Activated CD4-positive, CD25-positive, alpha-beta regulatory T cell treated with anti-CD3 and anti-CD28 coated beads, Interleukin-2, amount 50 U/mL, for 72 hours (primary cell): ENCODE measurements around the gene ZNF550.
"Not testable (repeated sequence)": the region's sequence is repeated elsewhere in the genome, so short reads cannot be mapped to it uniquely, and the experiment has no call there.

Experiments
- DNase-seq: peaks from one replicate; pipeline ENCODE4 v3.0.0; 2021

The ZNF550 gene

DNA sequence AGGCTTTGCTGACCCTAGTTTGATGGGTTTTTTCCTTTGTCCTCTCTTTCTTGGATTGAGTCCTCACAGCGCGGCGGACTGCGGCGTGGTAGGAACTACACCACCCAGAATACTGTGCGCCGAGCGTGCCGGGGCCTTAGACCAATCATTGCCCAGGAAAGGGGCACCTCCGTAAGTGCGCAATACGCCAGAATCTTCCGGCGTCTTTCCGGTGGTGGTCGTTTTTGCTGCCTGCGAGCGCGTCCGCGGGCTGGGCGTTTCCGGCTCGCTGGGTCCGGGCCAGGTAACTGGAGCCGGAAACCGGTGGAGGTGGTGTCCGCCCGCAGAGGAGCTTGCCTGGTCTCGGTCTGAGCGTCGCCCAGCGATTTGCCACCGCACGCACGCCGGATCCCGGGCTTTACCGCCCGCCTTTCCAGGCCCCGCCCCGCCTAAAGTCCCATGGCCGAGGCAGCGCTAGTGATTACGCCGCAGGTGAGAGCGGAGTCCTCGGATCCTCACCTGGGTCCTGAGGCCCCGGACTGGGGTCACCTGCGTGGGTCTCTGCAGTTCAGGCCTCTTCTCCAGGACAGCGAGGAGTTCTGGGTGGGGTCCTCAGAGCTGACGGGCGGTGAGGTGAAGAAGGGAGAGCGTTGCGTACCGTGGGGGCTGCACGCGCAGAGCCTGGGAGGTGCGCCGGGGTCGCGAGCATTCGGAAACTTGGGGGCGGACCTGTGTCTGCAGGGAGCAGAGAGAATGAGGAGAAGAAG is 32.4 kb downstream of the ZNF550 start, which contains the start of gene ZNF549:
TSS of gene ZNF549 (plus strand) at position 221 of the 746 bp plus-strand sequence. CDS start at position 439, 218 bp downstream.
- DNase-seq = peak; percentile 82

DNA sequence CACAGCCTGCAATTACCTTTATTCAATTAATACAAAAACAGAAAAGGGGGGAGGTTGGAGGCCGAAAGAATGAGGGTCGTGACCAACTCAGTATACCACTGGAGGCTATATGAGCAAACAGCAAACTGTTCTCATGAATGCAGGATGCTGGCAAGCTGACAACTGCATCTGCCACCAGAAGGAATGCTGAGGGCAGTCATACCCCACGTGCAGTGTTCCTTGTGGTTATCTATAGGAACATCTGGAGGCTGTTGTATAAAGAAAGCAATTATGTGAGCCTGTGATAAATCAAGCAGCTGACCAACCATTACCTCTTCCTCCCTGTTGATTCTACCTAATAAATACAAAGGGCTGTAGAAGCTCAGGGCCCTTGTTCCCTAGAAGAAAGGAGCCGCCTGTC is 41.6 kb downstream of the ZNF550 start:
- DNase-seq = not testable (repeated sequence)

DNA sequence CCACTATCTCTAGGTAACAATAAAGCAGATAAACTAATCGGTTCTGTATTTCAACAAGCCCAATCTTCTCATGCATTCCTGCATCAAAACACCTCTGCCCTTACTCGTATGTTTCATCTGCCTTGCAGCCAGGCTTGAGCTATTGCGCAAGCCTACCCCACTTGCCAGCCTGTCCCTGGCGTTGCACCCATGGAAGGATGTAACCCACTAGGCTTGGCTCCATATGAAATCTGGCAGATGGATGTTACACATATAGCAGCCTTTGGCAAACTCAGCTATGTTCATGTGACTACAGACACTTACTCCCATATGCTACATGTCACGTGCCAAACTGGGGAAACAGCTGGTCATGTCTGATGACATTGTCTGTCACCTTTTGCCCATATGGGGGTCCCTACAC is 44.4 kb downstream of the ZNF550 start:
- no peak for DNase-seq

DNA sequence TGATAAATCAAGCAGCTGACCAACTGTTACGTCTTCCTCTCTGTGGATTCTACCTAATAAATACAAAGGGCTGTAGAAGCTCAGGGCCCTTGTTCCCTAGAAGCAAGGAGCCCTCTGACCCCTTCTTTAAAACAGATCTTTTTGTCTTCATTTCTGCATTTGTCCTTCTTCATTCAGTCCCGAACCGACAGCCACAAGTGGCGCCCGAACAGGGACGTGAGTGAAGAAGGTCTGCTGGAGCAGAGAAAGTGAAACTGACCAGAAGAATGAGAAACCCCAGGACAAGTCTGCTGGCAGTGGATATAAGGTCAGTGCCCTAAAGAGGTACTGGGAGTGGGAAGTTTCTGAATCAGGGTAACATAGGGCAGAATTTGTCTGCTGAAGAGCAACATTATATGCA is 46.8 kb downstream of the ZNF550 start:
- no peak for DNase-seq

DNA sequence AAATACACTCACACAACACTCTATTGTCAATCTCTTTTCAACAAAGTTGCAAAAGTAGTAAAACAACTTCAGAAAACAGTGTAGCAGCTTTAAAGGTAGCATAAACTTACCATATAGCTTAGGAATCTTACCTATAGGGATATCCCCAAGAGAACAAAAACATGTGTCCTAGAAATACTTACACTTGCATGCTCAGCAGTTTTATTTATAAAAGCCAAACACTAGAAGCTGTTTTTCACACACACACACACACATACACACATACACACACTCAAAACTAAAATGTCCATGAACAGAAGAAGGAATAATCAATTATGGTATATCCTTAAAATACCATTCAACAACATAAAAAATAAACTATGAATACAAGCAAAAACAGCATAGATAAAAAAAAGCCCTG is 48.2 kb downstream of the ZNF550 start:
- DNase-seq = no peak

DNA sequence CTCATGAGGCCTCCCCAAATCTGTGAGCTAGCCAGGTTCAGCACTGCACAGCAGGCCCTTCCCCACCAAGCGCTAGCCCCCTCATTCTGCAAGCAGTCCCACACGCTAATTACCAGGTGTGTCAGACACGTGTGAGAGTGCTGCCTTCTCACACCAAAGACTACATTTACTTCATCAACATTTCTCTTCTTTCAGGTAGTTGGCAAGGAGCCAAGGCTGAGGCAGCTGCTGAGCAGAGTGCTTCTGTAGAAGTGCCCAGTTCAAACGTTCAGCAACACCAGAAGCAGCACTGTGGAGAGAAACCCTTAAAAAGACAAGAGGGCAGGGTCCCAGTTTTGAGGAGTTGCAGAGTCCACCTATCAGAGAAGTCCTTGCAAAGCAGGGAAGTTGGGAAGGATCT is 53.5 kb downstream of the ZNF550 start:
- DNase-seq = no peak

DNA sequence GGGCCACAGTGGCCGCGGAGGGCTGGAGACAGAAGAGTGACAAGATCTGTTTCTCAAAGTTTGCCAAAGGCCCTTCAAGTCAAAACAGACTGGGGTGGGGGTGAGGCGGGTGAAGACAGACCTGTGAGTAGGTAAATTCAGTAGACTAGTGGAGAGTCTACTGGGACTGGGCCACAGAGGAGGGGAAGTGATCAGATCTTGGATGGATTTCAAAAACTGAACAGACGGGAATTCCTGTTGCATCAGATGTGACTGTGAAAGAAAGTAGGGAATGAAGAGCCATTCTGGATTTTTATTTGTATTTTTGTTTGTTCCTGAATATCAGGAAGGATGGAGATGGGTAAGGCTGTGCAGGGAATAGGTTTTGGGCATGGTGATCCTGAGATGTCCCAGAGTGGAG is 59.3 kb downstream of the ZNF550 start:
- not testable (repeated sequence) for DNase-seq

DNA sequence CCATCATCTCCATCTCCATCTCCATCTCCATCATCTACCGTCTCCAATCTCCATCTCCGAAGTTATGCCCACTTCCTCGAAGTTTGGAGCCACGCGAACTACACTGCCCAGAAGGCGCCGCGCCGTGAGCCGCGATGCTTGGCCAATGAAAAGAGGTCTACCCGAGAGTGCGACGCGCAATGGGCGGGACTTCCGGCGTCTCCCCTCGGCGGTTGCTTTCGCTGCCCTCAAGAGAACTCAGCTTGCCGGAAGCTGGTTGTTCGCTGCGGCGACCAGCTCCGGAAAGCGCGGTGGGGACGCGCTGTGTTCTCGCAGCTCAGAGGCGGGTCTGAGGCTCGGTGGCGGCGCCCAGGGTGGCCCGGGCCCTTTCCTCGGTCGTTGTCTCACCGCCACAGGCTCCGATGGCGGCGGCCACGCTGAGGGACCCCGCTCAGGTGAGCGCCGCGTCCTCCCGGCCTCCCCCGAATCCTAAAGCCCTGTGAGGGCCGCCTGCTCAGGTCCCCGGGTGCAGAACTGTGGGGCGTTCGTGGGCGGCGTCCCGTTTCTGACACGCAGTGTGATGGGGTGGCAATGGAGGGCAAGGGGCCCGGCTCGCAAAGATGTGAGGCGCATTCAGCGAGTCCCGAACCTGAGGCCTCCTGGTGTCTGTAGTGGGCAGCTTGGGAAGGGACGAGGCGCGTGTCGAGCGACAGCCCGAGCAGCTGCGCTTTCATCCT is 59.8 kb downstream of the ZNF550 start, which contains the start of gene ZNF773:
TSS of gene ZNF773 (plus strand) at position 259 of the 716 bp plus-strand sequence. CDS start at position 402, 143 bp downstream.
- peak; percentile 95 for DNase-seq

DNA sequence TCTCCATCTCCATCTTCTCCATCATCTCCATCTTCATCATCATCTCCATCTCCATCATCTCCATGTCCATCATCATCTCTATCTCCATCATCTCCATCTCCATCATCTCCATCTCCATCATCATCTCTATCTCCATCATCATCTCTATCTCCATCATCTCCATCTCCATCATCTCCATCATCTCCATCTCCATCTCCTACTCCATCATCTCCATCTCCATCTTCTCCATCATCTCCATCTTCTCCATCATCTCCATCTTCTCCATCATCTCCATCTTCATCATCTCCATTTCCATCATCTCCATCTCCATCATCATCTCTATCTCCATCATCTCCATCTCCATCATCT is 60.4 kb downstream of the ZNF550 start:
- not testable (repeated sequence) for DNase-seq

DNA sequence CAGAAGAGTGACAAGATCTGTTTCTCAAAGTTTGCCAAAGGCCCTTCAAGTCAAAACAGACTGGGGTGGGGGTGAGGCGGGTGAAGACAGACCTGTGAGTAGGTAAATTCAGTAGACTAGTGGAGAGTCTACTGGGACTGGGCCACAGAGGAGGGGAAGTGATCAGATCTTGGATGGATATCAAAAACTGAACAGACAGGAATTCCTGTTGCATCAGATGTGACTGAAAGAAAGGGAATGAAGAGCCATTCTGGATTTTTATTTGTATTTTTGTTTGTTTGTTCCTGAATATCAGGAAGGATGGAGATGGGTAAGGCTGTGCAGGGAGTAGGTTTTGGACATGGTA is 71.4 kb downstream of the ZNF550 start:
- DNase-seq = not testable (repeated sequence)

DNA sequence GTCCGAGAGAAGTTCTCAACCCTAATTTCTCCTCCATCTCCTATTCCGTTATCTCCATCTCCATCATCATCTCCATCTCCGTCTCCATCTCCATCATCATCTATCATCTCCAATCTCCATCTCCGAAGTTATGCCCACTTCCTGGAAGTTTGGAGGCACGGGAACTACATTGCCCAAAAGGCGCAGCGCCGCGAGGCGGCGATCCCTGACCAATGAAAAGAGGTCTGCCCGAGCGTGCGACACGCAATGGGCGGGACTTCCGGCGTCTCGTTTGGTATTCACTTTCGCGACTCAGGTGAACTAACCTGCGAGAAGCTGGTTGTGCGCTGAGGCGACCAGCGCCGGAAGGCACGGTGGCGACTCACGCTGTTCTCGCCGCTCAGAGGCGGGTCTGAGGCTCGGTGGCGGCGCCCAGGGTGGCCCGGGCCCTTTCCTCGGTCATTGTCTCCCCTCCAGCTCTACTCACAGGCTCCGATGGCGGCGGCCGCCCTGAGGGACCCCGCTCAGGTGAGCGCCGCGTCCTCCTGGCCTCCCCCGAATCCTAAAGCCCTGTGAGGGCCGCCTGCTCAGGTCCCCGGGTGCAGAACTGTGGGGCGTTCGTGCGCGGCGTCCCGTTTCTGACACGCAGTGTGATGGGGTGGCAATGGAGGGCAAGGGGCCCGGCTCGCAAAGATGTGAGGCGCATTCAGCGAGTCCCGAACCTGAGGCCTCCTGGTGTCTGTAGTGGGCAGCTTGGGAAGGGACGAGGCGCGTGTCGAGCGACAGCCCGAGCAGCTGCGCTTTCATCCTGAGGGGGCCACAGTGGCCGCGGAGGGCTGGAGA is 72.0 kb downstream of the ZNF550 start, which contains the start of gene ZNF419:
TSS of gene ZNF419 (plus strand) at position 274 of the 822 bp plus-strand sequence. CDS start at position 475, 201 bp downstream.
- DNase-seq = peak; percentile 89
